ENCODE measurements around the gene CTPS2.

GRCh38 chrX:16719334-16720084 is 7.0 kb upstream of the CTPS2 start, which contains the start of gene SYAP1:
- TF ChIP-seq CTCF (conservative IDR thresholded peaks at IDR 0.05; ENCODE audit: low read depth, low read length) (no peak), EZH2 (IDR thresholded peaks at IDR 0.05; ENCODE audit: low read length, unreplicated experiment) (no peak), EZH2phosphoT487 (IDR thresholded peaks at IDR 0.05; ENCODE audit: borderline replicate concordance, low read length) (no peak)
